Panc1 (cell line): ENCODE results near the gene PIH1D1. TPM values are rescaled to one million over a fixed set of nuclear protein-coding genes. Genes with fewer than 3 reads are reported as not detected.

ENCODE experiments used
- ATAC-seq: fragments of 200-7000 bp; cut with Tn5 transposase; 2 replicates; pipeline ENCODE4 v1.9.1; 2020; ENCODE audit warnings: mild to moderate bottlenecking, moderate library complexity
- BruUV-seq: library from RNA; stranded (reverse); fragments of 400-500 nt; replicated peaks from 2 replicates; lab custom pipeline; 2021; lab: Mats Ljungman, UMichigan
- CTCF ChIA-PET: fragments of 300-600 bp; sonication (Branson Sonifier 250); formaldehyde crosslinking; loops from one replicate; lab custom pipeline; 2022; ENCODE audit warnings: antibody characterized with exemption; lab: Charles Lee
- POLR2A ChIA-PET: fragments of 300-600 bp; sonication (Branson Sonifier 250); formaldehyde crosslinking; loops from one replicate; lab custom pipeline; 2022; ENCODE audit warnings: antibody characterized with exemption; lab: Charles Lee
- DNase-seq: peaks from one replicate; pipeline ENCODE4 v3.0.0-alpha.2; 2010; ENCODE audit warnings: low read depth, low spot score
- H3K27ac ChIP-seq: 2 replicates; pipeline ENCODE4 v1.5.1; 2011; ENCODE audit warnings: mild to moderate bottlenecking, low read length, inconsistent platforms
- H3K27me3 ChIP-seq: fragments of 200-500 bp; sonication (Bioruptor generic); 2 replicates; pipeline ENCODE4 v1.6.0; 2014; ENCODE audit warnings: low read length, inconsistent platforms; ENCODE audit not compliant: control insufficient read depth, insufficient read depth
- H3K36me3 ChIP-seq: fragments of 200-500 bp; sonication (Bioruptor generic); 2 replicates; pipeline ENCODE4 v1.5.1; 2014; ENCODE audit warnings: inconsistent platforms, mild to moderate bottlenecking, low read length, moderate library complexity; ENCODE audit not compliant: control insufficient read depth, insufficient read depth
- H3K4me1 ChIP-seq: 2 replicates; pipeline ENCODE4 v1.5.1; 2011; ENCODE audit warnings: inconsistent platforms, mild to moderate bottlenecking, low read length, moderate library complexity; ENCODE audit not compliant: control insufficient read depth, insufficient read depth
- H3K4me3 ChIP-seq, 2 experiments: 2 replicates each; pipeline ENCODE4 v1.5.1; 2011 to 2012; ENCODE audit warnings: low read depth in 2 of 2, low read length in 2 of 2, mild to moderate bottlenecking in 2 of 2, inconsistent platforms in 1 of 2, moderate library complexity in 1 of 2
- H3K9me3 ChIP-seq: fragments of 200-500 bp; sonication (Bioruptor generic); 2 replicates; pipeline ENCODE4 v1.5.1; 2014; ENCODE audit warnings: low read depth, mild to moderate bottlenecking, inconsistent platforms, low read length, moderate library complexity; ENCODE audit not compliant: control insufficient read depth, insufficient read depth
- POLR2AphosphoS5 ChIP-seq: IDR thresholded peaks from 2 replicates; pipeline ENCODE4 v1.6.1; 2012; ENCODE audit warnings: mild to moderate bottlenecking, low read depth, low read length, moderate library complexity
- SIN3A ChIP-seq: IDR thresholded peaks from 2 replicates; pipeline ENCODE4 v1.6.1; 2012; ENCODE audit warnings: low read depth, mild to moderate bottlenecking, low read length, moderate library complexity, borderline replicate concordance; ENCODE audit not compliant: insufficient read depth
- TCF7L2 ChIP-seq: IDR thresholded peaks from 2 replicates; pipeline ENCODE4 v1.6.1; 2011; ENCODE audit warnings: mild to moderate bottlenecking, low read depth, low read length, inconsistent platforms
- in situ Hi-C: cut with HindIII; loops from 2 replicates; pipeline ENCODE4 v1.10.0; 2016; ENCODE audit warnings: low sequenced_read_pairs, low pct_unique_long_range_greater_than_20kb
- intact Hi-C: fragments of 100-400 bp; cut with micrococcal nuclease; formaldehyde crosslinking; loops from one replicate; pipeline ENCODE4 v1.10.0; 2022; ENCODE audit not compliant: unreplicated experiment
- total RNA-seq: library from RNA; stranded (reverse); gene quantifications from one replicate; pipeline ENCODE4 v1.2.1, GENCODE V29; 2021; ENCODE audit not compliant: unreplicated experiment
- TF ChIP-seq, protein P1 (sequence below): fragments of 450-650 bp; IDR thresholded peaks from 2 replicates; pipeline ENCODE4 v1.5.1; 2017; ENCODE audit warnings: mild to moderate bottlenecking
- TF ChIP-seq, protein P2 (sequence below), 2 experiments: IDR thresholded peaks; 2 replicates each; pipeline ENCODE4 v1.6.1; 2011 to 2012; ENCODE audit warnings: low read depth in 2 of 2, control low read depth in 1 of 2, low read length in 1 of 2, mild to moderate bottlenecking in 1 of 2, moderate library complexity in 1 of 2; ENCODE audit not compliant: insufficient read depth in 1 of 2

PIH1D1 gene
- total RNA-seq, 1 experiment from 2014 or later, result 78.5 TPM

DNA sequence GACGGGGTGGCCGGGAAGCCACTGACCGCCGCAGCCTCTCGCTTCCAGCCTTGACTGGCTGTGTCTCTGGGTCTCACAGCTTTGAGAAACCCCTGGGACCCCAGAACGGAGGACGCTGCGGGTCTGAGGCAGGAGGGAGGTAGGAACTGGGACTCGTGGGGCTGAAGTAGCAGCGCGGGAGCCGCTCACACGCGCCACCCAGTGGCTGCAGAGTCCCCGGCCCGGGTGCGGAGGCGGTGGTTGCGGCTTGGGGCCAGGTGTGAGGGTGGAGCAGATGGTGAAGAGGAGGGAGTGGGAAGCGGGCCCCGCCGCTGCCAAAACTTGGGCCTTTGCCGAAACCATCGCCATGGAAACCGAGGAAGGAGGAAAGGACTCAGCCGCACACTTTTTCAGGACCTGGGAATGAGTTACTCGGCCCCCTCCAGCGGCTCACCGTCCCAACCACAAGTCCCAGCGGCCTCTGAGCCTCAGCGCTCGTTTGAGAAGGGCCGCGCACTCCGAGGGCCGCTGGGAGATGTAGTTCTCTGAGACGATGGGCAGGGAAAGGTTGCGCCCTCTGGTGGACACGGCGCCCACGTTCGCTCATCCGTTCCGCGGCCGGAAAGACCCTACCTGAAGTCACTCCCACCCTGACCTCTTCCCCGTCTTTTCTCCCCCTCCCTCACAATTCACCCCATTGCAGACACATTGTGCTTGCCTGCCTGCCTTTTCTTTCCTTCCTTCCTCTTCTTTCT, 8.1 kb downstream of the PIH1D1 start:
- Histone ChIP-seq H3K36me3 (no peaks in the 10 kb centered on the region), H3K27ac (no peak overlapping the region), H3K9me3 (no peaks in the 10 kb centered on the region), H3K4me1 (no peaks in the 10 kb centered on the region; the same call in 1 of the 2 replicates), H3K4me3 (peak overlapping the region; percentile 61 to 63), H3K27me3 (peaks cover 9% of the 10 kb centered on the region; the same call in 1 of the 2 replicates)
- ChIA-PET CTCF (interaction anchor here (0.6 to 0.7 kb wide), 5 partner anchors 23 to 435 kb away, joined by 3 to 10 read pairs (median 4); no protein-coding TSS in a partner anchor), POLR2A (no interaction called here)
- intact Hi-C loops, result loop anchor here (5.0 kb wide), 1 partner anchor 51 kb away; no protein-coding TSS in a partner anchor
- in situ Hi-C loops, result no loop called here
- ATAC-seq, result peak; percentile 89
- TF ChIP-seq, protein P1, sequence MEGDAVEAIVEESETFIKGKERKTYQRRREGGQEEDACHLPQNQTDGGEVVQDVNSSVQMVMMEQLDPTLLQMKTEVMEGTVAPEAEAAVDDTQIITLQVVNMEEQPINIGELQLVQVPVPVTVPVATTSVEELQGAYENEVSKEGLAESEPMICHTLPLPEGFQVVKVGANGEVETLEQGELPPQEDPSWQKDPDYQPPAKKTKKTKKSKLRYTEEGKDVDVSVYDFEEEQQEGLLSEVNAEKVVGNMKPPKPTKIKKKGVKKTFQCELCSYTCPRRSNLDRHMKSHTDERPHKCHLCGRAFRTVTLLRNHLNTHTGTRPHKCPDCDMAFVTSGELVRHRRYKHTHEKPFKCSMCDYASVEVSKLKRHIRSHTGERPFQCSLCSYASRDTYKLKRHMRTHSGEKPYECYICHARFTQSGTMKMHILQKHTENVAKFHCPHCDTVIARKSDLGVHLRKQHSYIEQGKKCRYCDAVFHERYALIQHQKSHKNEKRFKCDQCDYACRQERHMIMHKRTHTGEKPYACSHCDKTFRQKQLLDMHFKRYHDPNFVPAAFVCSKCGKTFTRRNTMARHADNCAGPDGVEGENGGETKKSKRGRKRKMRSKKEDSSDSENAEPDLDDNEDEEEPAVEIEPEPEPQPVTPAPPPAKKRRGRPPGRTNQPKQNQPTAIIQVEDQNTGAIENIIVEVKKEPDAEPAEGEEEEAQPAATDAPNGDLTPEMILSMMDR, result peak; percentile 94
- TF ChIP-seq, protein P2, sequence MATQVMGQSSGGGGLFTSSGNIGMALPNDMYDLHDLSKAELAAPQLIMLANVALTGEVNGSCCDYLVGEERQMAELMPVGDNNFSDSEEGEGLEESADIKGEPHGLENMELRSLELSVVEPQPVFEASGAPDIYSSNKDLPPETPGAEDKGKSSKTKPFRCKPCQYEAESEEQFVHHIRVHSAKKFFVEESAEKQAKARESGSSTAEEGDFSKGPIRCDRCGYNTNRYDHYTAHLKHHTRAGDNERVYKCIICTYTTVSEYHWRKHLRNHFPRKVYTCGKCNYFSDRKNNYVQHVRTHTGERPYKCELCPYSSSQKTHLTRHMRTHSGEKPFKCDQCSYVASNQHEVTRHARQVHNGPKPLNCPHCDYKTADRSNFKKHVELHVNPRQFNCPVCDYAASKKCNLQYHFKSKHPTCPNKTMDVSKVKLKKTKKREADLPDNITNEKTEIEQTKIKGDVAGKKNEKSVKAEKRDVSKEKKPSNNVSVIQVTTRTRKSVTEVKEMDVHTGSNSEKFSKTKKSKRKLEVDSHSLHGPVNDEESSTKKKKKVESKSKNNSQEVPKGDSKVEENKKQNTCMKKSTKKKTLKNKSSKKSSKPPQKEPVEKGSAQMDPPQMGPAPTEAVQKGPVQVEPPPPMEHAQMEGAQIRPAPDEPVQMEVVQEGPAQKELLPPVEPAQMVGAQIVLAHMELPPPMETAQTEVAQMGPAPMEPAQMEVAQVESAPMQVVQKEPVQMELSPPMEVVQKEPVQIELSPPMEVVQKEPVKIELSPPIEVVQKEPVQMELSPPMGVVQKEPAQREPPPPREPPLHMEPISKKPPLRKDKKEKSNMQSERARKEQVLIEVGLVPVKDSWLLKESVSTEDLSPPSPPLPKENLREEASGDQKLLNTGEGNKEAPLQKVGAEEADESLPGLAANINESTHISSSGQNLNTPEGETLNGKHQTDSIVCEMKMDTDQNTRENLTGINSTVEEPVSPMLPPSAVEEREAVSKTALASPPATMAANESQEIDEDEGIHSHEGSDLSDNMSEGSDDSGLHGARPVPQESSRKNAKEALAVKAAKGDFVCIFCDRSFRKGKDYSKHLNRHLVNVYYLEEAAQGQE (IDR thresholded peaks at IDR 0.05; ENCODE audit: insufficient read depth in 1 of 2, low read depth in 2 of 2, low read length in 1 of 2), result no peak
- no peak for DNase-seq
- BruUV-seq, result no TSS peak

DNA sequence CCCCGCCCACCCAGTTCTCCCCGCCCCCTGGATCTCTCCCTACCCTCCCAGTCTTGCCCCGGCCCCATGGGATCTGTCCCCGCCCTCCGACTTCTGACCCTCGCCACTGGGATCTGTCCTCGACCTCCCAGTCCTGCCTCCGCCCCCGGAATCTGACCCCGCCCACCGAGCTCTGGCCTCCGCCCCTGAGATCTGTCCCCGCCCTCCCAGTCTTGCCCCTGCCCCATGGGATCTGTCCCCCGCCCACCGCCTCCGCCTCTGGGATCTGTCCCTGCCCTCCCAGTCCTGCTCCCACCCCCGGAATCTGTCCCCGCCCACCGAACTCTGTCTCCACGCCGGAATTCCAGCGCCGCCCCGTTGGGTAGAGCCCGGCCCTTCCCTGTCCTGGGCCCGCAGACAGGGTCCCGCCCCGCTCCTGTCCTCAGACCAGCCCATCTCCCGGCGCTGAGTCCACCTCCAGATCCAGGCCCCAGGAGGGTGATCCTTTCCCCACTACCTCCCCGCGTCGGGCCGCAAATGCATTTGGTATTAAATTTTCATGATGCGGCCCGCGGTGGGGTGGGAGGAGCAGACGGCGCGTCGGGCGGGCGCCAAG, 8.7 kb downstream of the PIH1D1 start:
- POLR2A ChIA-PET, result no interaction called here

More for the DNA sequence above, 8.7 kb downstream of the PIH1D1 start:
- Histone ChIP-seq H3K27ac (no peak overlapping the region), H3K9me3 (no peaks in the 10 kb centered on the region), H3K4me1 (no peaks in the 10 kb centered on the region; the same call in 1 of the 2 replicates), H3K4me3 (peak overlapping the region; percentile 61 to 63), H3K36me3 (no peaks in the 10 kb centered on the region), H3K27me3 (peaks cover 9% of the 10 kb centered on the region; the same call in 1 of the 2 replicates)
- CTCF ChIA-PET, result interaction anchor here (0.6 kb wide), 3 partner anchors 22 to 200 kb away, joined by 3 to 4 read pairs (median 4); no protein-coding TSS in a partner anchor
- TF ChIP-seq POLR2AphosphoS5 (no peak), SIN3A (no peak), TCF7L2 (no peak)
- TF ChIP-seq, protein P2 (IDR thresholded peaks at IDR 0.05; ENCODE audit: insufficient read depth in 1 of 2, low read depth in 2 of 2, low read length in 1 of 2), result no peak
- TF ChIP-seq, protein P1, result no peak
- BruUV-seq, result no TSS peak
- intact Hi-C loops (loop anchor here (5.0 kb wide), 1 partner anchor 51 kb away; no protein-coding TSS in a partner anchor), in situ Hi-C loops (no loop called here)
- ATAC-seq (peak; percentile 83), DNase-seq (no peak)
